H4 (cell line): Measurements from ENCODE around the gene CARD9. TPM values are rescaled to one million over a fixed set of nuclear protein-coding genes. Genes with fewer than 3 reads are reported as not detected.
A peak's percentile ranks its signal among the peaks of the same experiment; 100 is the strongest.

ENCODE experiments used
- DNase-seq: peaks from one replicate; pipeline ENCODE4 v3.0.0-alpha.2; 2015; ENCODE audit warnings: low spot score
- total RNA-seq: library from RNA; depleted of rRNA; stranded (reverse); fragments of >200 nt; shearing (Covaris generic); gene quantifications from 2 replicates; pipeline ENCODE4 v1.2.3, GENCODE V29; 2014

Gene CARD9
- total RNA-seq, 1 experiment from 2014 or later, result 0.17 TPM

DNA sequence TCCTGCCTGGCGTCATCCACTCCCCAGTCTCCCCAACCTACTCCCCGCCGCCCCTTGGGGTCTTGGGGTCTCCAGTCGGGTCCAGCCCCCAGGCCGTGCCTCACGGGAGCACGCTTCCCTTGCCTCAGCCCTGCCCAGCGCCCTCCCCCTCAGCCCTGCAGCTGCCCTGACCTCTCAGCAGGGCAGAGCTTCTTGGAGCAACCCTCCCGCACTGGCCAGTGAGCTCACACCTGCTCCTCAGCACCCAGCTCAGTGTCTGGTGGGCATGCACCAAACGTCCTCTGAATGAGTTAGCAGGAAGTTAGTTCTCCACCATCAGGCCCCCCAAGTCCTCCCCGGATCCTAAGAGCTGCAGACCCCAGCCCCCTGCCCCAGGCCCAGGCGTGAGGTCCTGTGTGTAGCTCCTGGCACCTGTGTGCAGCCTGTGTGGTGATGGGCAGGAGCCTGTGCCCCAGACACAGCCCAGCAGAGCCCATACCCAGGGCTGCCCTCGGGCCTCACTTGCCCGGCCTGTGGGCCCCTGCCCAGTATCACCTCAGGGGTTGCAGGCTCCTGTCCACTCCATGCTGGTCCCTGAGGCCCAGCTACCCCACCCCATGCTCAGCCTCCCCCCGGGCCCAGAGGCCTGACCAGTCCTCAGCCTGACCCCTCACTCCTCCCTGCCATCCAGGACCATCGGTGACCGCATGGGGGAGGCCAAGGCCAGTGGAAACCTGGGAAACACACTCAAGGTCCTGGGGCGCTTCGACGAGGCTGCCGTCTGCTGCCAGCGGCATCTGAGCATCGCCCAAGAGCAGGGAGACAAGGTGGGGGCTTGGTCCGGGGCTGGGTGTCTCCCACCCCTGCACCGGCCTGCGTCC lies 37.9 kb downstream of the CARD9 start:
- no peak for DNase-seq

DNA sequence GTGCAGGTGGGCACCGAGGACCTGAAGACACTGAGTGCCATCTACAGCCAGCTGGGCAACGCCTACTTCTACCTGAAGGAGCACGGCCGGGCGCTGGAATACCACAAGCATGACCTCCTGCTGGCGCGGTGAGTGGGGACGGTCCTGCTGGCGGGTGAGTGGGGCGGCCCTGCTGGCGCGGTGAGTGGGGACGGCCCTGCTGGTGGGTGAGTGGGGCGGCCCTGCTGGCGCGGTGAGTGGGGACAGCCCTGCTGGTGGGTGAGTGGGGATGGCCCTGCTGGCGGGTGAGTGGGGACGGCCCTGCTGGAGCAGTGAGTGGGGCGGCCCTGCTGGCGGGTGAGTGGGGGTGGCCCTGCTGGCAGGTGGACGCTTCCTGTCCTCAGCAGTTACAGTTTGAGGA lies 38.9 kb downstream of the CARD9 start:
- no peak for DNase-seq

DNA sequence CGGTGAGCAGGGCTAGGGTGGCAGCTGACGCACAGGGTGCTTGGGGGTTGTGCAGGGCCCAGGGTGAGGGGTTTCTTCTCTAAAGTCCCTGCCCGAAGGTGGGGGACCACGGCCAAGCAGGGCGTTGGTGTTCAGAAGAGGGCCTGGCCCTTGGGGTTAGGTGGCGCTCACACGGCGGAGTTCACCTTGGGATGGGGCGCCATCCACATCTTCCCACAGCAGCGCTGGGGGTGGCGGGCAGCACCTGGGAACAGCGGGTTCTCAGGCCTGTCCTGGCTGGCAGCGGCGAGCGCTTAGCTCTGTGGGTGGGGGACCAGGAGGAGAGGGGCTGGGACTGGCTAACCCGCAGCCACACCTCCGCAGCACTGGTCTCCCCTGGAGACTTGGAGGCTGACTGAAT lies 40.0 kb downstream of the CARD9 start:
- DNase-seq, result no peak

DNA sequence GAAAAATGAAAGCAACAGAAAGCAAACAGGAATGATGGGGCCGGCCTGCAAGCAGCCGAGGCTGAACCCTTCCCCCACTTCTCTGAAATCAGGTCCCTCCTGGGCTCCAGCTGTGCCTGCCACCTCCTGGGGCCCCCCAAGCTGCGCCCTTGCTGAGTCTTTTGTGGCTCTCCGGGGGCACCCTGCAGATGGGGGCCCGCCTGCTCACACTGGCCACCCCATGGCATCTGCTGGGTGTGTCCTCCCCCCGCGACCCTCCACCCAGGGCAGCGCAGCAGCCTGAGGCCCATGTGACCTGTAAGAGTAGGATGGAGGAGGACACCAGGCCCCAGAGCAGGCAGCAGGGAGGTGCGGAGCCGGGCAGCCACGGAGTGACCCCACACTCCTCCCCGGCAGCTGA lies 40.4 kb downstream of the CARD9 start:
- no peak for DNase-seq

DNA sequence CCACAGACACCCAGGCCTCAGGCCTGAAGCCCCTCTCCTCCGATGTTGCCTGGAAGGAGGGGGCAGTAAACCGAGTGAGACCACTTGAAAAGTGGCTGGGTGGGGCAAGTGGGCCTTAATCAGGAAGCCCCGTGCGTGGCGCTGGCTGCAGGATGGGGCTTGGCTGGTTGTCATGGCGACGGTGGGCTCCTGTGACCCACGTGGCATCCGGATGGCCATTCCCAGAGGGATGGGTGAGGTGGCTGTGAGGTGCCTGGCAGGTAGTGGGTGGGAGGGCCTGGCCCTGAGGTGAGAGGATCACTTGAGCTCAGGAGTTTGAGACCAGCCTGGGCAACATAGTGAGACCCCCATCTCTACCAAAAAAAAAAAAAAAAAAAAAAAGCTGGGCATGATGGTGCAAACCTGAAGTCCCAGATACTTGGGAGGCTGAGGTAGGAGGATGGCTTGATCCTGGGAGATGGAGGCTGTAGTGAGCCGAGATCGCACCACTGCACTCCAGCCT lies 40.9 kb downstream of the CARD9 start:
- DNase-seq, result no peak

DNA sequence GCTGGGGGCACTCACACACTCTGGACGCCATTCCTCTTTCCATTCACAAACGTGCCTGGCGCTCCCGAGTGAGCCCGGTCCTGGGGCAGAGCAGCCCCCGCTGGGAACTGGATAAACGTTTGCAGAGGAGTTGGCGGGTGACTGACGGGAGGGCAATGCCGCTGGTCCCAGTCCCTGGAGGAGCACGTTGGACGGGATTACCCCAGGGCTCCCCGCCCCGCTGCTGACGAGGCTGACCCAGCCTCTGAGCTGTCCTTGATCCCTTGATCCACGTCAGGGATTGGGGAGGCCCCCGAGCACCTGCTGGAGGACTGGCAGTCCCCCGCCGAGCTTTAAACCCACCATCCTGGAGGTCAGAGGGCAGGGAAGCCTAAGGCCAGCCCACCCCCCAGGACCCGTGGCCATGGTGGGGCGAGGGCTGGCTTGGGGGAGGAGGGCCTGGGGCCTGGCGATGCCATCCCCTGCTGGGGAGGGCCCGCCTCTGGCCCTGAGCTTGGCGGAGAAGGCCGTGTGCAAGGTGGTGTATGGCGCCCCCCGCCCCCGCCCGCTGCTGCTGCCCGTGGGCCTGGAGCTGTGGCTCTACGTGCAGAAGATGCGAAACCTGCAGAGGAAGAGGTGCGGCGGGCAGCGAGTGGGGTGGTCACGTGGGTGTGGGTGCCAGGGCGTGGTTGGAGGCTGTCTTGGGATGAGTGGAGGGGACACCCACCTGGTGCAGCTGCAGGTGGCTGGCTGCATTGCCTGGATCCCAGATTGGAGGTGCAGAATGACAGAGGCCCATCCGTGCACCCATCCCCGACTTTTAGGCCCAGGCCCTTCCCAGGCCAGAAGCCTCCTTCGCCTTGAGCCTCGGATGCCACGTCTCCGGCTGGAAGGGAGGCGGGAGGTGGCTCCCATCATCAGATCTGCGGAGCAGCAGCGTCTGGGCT lies 41.6 kb downstream of the CARD9 start:
- DNase-seq, result no peak

DNA sequence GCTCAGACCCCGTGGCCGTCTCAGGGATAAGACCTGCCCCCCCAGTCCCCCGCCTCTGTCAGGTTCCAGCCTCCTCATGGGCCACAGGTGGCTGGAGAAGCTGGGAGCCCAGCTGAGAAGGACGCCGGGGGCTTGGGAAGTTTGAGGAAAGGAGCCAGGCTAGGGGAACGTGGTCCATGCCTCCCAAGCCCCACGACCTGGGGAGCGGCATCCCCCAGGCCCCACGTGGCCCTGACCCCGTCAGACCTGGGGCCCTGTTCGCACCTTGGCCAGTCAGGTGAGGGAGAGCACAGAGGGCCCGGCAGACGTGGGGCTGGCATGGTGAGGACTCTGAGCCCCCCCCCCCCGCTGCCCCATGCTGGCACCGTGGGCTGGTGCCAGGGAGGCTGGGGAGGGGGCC lies 42.4 kb downstream of the CARD9 start:
- DNase-seq, result no peak

DNA sequence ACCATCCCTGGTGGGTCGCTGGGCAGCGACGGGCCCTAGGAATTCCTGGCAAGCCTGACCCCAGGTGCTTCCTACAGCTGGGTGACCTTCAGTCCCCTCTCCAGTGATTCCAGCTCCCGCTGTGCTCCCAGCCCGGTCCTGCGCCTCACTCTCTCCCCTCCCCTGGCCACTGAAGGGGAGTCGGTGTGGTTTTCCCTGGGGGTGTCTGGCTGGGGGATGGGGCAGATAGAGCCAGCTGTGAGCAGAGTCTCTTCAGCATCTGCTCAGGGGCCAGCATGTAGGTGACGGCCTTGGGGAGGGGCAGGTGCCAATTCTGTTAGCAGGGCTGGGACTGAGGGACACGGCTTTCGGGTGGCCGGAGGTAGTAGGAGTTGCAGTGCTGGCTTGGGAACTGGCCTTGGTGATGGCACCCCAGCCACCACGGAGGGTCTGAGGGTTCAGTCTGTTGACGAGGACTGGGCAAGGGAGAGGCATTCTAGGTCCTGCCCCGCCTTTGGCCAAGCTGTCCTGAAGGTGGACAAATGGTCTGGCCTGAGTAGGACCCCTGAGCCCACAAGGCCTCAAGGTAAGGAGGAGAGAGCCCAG lies 43.0 kb downstream of the CARD9 start:
- DNase-seq, result no peak

DNA sequence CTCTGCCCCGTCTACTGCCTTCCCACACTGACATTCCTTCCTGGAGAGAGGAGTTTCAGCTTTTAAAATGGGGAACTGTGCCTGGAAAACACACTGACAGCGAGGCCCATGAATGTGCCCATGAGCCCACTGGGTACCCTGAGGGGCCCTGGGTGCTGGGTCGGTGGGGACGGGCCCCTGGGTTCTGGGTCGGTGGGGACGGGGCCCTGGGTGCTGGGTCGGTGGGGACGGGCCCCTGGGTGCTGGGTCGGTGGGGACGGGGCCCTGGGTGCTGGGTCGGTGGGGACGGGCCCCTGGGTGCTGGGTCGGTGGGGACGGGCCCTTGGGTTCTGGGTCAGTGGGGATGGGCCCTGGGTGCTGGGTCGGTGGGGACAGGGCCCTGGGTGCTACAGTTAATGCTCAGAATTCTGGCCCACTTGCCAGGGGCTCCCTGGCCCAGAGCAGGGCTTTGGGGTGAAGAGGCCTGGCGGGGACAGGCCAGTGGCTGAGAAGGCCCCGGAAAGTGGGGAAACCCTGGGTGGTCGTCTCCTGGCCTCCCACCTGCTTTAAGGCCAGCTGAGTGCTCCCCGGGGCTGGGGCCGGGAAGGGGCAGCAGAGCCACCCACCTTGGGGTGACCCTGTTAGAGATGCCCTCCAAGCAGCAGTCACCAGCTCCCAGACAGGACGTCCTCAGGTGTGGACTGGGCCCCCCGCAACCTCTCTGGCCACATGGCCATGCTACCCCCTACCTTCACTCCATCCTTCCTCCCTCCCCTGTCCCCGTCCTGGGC lies 43.6 kb downstream of the CARD9 start:
- DNase-seq, result no peak

DNA sequence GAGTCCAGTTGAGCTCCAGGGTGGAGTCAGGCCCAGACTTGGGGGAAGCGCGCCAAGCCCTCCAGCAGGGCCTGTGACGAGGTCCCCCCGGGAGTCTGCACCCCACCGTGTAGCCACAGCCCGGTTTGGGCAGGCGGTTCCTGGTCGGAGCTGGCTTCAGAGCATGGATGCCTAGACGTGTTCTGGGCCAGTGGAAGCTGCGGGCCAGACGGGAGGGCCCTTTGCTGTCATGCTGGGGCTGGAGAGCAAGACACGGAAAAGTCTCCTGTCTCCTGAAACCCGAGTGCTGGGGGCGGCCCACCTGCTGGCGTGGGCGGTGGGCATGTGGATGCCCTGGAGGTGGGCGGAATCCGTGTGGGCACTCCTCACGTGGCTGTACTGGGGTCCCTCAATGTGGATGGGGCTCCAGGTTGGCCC lies 44.2 kb downstream of the CARD9 start:
- DNase-seq, result no peak

DNA sequence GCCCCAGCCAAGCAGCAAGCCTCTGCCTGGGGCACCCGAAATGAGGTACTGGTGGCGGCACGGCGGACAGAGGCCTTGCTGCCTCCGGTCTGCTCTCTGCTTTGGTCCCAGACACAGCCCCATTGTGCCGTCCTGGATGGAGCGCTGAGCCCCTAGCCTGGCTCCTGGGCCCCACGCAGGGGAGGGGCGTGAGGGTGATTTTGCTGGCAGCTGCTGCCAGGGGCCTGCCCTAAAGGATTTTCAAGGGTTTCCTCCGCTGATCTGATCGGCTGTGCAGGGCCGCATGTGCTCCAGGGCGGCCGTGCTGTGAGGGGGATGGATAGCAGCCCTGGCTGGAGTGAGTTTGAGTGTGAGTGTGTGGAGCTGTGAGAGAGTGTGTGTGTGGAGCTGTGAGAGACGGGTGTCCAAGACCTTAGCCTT lies 44.8 kb downstream of the CARD9 start:
- DNase-seq, result no peak

DNA sequence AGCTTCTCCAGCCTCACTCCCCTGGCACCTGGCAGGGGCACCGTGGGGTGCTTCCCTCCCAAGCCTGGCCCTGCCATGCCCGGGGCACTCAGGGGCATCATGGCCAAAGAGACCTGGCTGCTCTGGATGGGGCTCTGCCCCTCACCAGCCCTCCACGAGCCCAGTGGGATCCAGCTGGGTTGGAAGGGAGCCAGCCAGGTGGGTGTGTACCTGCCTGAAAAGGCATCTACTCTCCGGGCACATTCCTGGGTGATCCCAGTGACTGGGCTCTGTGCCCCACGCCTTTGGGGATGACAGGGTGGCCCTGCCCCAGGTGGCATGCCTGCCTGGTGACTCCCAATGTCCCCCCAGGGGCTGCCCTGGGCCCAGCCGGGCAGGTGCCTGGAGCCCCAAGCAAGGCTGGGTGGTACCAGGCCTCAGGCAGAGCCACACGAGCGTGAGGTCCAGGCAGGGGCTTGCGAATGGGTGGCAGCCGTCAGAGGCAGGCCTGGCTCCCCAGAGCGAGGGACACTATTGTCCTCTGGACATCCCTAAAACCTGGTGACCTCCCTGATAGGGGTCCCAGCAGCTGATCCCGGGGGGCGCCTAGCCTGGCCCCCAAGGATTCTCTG lies 45.4 kb downstream of the CARD9 start:
- DNase-seq, result no peak

DNA sequence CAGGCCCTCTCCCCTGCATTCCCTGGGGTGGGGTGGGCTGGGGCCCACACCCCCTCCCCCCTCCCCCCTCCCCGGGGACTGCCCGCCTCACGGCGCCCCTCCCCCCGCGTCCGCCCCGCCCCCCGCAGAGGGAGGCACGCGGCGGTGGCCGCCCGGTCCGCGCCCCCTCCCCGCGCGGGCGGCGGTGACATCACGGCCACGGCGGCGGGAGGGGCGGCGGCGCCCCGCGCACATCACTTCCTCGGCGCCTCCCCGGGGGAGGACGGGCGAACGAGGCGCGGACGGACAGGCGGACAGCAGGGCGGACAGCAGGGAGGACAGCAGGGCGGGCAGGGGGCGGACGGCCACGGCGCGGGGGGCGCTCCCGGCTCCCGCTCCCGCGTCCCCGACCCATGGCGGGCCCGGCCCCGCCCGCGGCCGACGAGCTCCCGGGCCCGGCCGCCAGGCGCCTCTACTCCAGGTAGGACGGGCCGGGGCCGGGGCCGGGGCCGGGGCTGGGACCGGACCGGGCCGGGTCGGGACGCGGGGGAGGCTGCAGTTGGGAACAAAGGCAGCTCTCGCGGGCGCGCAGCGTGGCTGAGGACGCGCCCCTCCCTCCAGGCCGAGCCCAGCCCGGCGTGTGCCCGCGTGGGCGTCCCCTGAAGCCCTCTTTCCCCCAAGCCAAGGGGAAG lies 46.0 kb downstream of the CARD9 start, which contains the start of gene GPSM1:
GPSM1 (plus strand) TSS at position 236 of the 671 bp plus-strand sequence; CDS start at position 393, 157 bp downstream.
- DNase-seq, result peak; percentile 35

DNA sequence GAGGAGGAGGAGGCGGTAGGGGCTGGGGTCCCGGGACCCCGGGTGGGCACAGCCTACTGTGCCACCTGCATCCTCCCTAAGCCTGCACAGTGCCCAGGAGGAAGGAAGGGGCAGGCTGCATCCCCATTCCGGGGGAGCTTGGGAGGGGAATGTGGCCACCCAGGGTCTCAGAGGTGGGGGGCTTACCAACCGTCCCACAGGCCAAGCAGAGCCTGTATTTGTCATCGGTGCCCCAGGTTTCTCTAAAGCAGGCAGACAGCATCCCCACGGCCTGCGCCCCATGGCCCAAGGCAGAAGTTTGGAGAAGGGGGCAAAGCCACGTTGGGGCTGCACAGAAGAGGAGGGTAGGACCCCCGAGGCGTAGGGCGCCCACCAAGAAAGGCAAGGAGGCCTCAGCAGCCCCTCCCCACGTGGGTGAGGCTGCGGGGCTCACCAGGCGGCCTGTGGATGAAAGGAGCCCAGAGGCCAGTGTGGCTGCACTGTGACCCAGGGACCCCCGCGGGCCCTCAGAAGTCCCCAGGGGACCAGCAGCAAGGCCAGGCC lies 46.6 kb downstream of the CARD9 start:
- no peak for DNase-seq

DNA sequence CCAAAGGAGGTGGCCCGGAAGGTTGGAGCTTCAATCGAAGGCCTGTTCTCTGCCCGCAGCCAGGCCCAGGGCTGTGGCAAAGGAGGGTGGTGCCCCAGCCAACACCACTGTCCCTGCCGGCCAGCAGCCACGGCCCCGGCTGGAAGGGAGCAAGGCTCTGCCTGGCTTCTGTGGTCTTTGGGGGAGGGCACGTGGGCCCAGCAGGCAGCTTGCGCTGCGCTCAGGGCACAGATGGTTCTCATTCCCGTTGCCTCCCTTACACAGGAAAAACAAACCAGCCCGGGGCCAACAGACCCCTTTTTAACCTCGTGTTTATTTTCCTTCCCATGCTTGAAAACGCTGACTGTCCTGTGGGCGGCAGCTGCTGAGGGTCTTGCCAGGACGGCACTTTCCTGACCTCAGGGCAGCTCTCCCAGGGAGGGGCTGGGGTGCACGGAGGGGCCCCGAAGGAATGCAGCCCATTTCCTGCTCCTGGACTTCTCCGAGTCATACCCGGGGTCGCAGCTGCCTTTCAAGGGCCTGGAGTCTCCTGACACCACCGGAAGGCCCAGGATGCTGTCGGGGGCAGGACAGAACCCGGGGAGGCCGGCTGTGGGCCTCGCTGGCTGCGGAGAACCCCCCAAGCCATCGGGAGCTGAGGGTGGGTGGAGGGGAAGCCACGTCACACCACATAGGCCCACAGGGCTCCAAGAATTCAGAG lies 47.3 kb downstream of the CARD9 start:
- DNase-seq, result peak; percentile 51

DNA sequence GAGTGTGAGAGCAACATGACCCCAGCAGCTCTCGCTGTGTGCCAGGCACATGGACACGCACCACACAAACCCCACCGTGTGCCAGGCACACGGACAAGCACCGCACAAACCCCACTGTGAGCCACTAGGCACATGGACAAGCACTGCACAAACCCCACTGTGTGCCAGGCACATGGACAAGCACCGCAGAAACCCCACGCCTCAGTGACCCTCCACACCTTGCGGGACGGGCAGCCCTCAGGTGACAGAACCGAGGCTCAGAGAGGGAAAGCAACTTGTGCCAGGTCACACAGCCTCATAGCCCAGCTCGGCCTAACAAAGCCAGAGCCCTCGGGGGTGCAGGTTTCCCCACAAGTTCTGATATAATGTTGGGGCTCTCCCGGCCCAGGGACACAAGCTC lies 48.1 kb downstream of the CARD9 start:
- DNase-seq, result no peak

DNA sequence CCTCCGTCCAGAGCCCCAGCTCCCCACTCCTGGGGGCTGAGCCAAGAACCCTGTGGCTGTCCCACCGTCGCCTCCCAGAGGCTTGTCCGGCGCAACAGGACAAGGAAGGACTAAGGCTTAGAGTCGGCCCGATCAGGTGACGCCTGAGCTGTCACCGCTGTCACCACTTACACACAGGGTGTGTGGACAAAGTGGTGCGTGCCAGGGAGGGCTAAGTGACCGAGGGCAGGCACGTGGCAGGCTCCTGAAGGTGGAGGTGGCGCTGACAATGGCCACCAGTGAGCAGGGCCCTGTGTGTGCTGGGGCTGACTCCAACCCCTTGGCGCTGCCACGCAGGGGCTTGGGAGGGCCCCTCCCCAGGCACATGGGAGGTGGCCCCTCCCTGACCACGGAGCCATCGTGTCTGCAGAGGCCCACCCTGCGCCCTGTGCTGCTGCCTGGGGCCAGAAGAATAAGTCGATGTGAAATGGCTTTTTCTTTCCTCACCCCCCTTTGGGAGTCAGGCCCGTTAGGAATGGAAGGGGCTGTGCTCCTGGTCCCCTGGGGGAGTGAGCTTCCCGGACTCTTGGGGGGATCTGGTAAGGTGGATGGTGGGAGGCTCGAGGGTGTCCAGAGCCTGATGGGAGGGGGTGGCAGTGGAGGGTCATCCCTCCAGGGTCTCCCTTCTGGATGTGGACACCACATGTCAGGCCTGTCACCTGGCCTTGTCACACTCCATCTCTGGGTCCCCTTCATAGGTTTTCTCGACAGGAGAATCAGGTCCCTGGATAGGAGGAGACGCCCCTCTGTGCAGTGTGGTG lies 48.8 kb downstream of the CARD9 start:
- DNase-seq, result no peak

DNA sequence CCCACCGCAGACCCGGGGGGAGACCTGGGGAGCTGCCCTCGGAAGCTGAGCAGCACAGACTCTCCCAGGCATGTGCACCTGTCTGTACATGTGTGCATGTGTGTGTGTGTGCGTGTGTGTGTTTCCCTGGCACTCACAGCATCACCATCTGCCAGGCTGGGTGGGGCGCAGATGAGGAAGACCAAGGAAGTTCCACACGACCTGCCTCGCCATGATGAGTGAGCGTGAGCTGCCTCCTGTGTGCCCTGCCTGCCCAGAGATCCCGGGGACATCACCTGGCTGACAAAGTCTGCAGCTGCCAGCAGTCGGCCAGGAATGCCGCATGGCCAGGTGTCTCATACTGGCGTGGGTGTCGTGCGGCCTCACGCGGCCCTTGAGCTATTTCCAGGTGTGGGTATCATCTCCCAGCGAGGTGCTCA lies 50.1 kb downstream of the CARD9 start:
- no peak for DNase-seq
